ENCODE measurements around the gene CACNB3. TPM values are rescaled to one million over a fixed set of nuclear protein-coding genes. Genes with fewer than 3 reads are reported as not detected.
A peak's percentile ranks its signal among the peaks of the same experiment; 100 is the strongest.

CACNB3 gene
- total and polyA plus RNA-seq, 2 of the 8 experiments (the other 6 are each of a cell fraction or from before 2014, with no cell fraction given): 12.5 to 16.0 TPM

DNA sequence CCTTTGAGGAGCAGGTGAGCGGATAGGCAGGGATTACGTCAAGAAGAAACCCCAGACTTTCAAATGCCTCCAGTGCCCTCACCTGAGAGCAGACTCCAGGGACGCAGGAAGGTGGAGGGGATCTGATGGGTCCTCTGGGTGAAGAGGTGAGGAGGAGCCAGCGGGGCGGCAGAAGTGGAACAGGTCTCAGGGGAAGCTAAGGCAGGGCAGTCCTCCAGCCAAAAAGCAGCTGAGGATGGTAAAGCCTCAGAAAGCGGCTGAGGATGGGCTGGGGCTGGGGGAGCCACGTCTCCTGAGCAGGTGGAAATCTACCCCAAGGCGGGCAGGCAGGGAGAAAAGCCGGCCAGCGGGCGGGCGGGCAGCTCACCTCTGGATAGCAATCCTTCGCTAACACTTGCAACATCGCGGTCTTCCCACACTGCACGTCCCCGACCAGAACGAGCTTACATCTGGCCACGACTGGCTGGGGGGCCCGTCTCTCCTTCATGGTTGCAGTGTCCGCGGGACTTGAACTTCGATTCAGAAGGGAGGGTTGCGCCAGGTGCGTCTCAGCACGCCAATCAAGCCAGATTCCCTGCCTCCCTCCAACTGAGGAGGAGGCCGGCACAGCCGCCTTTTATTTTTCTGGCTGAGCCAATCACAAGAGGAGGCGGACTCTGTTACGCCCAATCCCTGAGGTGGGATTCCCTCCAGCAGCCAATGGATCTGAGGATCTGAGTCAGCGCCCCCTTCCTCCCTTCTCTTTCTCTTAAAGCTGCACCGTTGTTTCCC lies 47.2 kb downstream of the CACNB3 start, which contains the start of gene RND1 (continued):
- TF ChIP-seq, protein P1, sequence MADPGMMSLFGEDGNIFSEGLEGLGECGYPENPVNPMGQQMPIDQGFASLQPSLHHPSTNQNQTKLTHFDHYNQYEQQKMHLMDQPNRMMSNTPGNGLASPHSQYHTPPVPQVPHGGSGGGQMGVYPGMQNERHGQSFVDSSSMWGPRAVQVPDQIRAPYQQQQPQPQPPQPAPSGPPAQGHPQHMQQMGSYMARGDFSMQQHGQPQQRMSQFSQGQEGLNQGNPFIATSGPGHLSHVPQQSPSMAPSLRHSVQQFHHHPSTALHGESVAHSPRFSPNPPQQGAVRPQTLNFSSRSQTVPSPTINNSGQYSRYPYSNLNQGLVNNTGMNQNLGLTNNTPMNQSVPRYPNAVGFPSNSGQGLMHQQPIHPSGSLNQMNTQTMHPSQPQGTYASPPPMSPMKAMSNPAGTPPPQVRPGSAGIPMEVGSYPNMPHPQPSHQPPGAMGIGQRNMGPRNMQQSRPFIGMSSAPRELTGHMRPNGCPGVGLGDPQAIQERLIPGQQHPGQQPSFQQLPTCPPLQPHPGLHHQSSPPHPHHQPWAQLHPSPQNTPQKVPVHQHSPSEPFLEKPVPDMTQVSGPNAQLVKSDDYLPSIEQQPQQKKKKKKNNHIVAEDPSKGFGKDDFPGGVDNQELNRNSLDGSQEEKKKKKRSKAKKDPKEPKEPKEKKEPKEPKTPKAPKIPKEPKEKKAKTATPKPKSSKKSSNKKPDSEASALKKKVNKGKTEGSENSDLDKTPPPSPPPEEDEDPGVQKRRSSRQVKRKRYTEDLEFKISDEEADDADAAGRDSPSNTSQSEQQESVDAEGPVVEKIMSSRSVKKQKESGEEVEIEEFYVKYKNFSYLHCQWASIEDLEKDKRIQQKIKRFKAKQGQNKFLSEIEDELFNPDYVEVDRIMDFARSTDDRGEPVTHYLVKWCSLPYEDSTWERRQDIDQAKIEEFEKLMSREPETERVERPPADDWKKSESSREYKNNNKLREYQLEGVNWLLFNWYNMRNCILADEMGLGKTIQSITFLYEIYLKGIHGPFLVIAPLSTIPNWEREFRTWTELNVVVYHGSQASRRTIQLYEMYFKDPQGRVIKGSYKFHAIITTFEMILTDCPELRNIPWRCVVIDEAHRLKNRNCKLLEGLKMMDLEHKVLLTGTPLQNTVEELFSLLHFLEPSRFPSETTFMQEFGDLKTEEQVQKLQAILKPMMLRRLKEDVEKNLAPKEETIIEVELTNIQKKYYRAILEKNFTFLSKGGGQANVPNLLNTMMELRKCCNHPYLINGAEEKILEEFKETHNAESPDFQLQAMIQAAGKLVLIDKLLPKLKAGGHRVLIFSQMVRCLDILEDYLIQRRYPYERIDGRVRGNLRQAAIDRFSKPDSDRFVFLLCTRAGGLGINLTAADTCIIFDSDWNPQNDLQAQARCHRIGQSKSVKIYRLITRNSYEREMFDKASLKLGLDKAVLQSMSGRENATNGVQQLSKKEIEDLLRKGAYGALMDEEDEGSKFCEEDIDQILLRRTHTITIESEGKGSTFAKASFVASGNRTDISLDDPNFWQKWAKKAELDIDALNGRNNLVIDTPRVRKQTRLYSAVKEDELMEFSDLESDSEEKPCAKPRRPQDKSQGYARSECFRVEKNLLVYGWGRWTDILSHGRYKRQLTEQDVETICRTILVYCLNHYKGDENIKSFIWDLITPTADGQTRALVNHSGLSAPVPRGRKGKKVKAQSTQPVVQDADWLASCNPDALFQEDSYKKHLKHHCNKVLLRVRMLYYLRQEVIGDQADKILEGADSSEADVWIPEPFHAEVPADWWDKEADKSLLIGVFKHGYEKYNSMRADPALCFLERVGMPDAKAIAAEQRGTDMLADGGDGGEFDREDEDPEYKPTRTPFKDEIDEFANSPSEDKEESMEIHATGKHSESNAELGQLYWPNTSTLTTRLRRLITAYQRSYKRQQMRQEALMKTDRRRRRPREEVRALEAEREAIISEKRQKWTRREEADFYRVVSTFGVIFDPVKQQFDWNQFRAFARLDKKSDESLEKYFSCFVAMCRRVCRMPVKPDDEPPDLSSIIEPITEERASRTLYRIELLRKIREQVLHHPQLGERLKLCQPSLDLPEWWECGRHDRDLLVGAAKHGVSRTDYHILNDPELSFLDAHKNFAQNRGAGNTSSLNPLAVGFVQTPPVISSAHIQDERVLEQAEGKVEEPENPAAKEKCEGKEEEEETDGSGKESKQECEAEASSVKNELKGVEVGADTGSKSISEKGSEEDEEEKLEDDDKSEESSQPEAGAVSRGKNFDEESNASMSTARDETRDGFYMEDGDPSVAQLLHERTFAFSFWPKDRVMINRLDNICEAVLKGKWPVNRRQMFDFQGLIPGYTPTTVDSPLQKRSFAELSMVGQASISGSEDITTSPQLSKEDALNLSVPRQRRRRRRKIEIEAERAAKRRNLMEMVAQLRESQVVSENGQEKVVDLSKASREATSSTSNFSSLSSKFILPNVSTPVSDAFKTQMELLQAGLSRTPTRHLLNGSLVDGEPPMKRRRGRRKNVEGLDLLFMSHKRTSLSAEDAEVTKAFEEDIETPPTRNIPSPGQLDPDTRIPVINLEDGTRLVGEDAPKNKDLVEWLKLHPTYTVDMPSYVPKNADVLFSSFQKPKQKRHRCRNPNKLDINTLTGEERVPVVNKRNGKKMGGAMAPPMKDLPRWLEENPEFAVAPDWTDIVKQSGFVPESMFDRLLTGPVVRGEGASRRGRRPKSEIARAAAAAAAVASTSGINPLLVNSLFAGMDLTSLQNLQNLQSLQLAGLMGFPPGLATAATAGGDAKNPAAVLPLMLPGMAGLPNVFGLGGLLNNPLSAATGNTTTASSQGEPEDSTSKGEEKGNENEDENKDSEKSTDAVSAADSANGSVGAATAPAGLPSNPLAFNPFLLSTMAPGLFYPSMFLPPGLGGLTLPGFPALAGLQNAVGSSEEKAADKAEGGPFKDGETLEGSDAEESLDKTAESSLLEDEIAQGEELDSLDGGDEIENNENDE (IDR thresholded peaks at IDR 0.05; ENCODE audit: insufficient replicate concordance, low read length): no peak
- TF ChIP-seq SUZ12 (IDR thresholded peaks at IDR 0.05; ENCODE audit: low read length): no peak
- no peak for TF ChIP-seq HDAC6 (IDR thresholded peaks at IDR 0.05; ENCODE audit: low read depth, low read length)
- peak; percentile 99 for TF ChIP-seq POLR2AphosphoS5 (IDR thresholded peaks at IDR 0.05; ENCODE audit: low read depth, low read length)
- peak; percentile 46 for TF ChIP-seq SP2 (IDR thresholded peaks at IDR 0.05; ENCODE audit: low read length)
- TF ChIP-seq NRF1 (IDR thresholded peaks at IDR 0.05; ENCODE audit: low read depth, low read length): no peak
- TF ChIP-seq CBX8 (IDR thresholded peaks at IDR 0.05; ENCODE audit: borderline replicate concordance, low read depth, low read length): no peak
- TF ChIP-seq KDM5A (IDR thresholded peaks at IDR 0.05; ENCODE audit: low read length): no peak
- TF ChIP-seq CHD1 (IDR thresholded peaks at IDR 0.05; ENCODE audit: low read depth, low read length): no peak
- TF ChIP-seq PHF8 (conservative IDR thresholded peaks at IDR 0.05; ENCODE audit: low read depth, low read length): peak; percentile 95
- TF ChIP-seq BACH1 (IDR thresholded peaks at IDR 0.05; ENCODE audit: low read length): no peak

Measured in H1 (cell line).